ENCODE measurements around the gene FBN3.

The FBN3 gene

GRCh38 chr19:8149261-8150094, at the start of gene FBN3:
Gene FBN3, minus strand, starts transcription at chr19:8149592. Its CDS starts 2,112 bp downstream, at chr19:8147480.
- no peak for DNase-seq (ENCODE audit: low read depth, low spot score)
- TF ChIP-seq CTCF (IDR thresholded peaks at IDR 0.05; ENCODE audit: insufficient read depth, low read length, missing control alignments) = no peak
- no peak within 1 kb of the TSS for H3K4me3 ChIP-seq (ENCODE audit: low read depth, low read length)
- ChIA-PET CTCF (interaction anchor here (0.6 kb wide), 1 partner anchor 179 kb away, joined by 3 read pairs; no protein-coding TSS in a partner anchor), POLR2A (no interaction called here)

- CTCF ChIA-PET = no interaction called here
These were observed 47.0 kb upstream of the FBN3 start for GRCh38 chr19:8196271-8196927.

DNA sequence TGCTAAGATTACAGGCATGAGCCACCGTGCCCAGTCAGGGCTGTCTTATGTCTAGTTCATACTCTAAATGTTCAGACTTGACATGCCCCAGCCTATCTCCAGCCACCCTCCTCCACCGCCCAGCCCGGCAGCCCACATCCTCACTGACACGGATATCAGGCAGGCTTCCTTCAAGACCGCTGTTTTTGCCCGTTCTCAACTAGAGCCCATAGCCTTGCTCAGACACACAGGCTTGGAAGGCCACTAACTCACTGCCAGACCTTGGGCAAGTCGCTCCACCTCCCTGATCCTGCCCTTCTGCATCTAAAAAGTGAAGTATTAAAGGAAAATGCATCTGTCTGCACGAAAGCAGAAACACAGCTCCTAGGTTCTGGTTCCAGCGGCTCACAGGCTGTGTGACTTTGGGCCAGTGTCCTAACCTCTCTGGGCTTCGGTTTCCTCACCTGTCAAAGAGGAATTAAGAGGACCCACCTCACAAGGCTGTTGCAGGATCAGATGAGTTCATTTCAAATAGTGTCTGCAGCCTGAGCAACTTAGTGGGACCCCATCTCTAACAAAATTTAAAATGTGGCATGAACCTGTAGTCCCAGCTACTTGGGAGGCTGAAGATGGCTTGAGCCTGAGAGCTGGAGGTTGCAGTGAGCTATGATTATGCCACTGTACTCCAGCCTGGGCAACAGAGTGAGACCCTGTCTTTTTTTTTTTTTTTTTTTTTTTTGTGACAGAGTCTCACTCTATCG, 45.3 kb upstream of the FBN3 start:
- no peak for TF ChIP-seq CTCF (IDR thresholded peaks at IDR 0.05; ENCODE audit: insufficient read depth, low read length, missing control alignments)
- ChIA-PET POLR2A (no interaction called here), CTCF (no interaction called here)
- no peak for DNase-seq (ENCODE audit: low read depth, low spot score)
- no peak overlapping the region for H3K4me3 ChIP-seq (ENCODE audit: low read depth, low read length)

More at GRCh38 chr19:8196271-8196927, 47.0 kb upstream of the FBN3 start:
- DNase-seq (ENCODE audit: low read depth, low spot score) = no peak
- H3K4me3 ChIP-seq (ENCODE audit: low read depth, low read length) = no peak overlapping the region
- TF ChIP-seq CTCF (IDR thresholded peaks at IDR 0.05; ENCODE audit: insufficient read depth, low read length, missing control alignments) = no peak
- POLR2A ChIA-PET = no interaction called here

DNA sequence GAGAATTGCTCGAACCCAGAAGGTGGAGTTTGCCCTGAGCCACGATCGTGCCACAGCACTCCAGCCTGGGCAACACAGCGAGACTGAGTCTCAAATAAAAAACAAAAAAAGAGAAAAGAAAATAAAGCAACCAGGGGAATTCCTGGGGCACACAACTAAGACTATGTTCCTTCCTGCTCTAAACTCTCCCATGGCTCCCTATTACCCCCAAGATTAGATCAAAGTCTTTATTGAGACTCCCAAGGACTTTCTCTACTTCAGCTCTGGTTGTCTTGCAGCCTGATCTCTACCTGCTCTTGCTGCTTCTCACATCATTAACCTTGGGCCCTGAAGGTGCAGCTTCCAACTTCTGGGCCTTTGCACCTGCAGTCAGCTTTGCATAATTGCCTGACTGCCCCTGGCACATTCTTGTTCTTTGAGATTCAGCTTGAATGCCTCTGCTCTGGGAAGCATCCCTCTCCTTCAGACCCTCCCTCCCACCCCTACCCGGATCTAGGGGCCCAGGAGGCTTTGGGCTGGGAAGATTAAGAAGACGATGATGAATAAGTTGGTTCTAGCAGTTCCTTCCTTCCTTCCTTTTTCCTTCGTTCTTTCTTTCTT, 42.9 kb upstream of the FBN3 start:
- POLR2A ChIA-PET = no interaction called here
- DNase-seq (ENCODE audit: low read depth, low spot score) = no peak
- CTCF ChIA-PET = interaction anchor here (1.0 kb wide), 1 partner anchor 10 kb away, joined by 4 read pairs; no protein-coding TSS in a partner anchor
- no peak overlapping the region for H3K4me3 ChIP-seq (ENCODE audit: low read depth, low read length)
- no peak for TF ChIP-seq CTCF (IDR thresholded peaks at IDR 0.05; ENCODE audit: insufficient read depth, low read length, missing control alignments)

DNA sequence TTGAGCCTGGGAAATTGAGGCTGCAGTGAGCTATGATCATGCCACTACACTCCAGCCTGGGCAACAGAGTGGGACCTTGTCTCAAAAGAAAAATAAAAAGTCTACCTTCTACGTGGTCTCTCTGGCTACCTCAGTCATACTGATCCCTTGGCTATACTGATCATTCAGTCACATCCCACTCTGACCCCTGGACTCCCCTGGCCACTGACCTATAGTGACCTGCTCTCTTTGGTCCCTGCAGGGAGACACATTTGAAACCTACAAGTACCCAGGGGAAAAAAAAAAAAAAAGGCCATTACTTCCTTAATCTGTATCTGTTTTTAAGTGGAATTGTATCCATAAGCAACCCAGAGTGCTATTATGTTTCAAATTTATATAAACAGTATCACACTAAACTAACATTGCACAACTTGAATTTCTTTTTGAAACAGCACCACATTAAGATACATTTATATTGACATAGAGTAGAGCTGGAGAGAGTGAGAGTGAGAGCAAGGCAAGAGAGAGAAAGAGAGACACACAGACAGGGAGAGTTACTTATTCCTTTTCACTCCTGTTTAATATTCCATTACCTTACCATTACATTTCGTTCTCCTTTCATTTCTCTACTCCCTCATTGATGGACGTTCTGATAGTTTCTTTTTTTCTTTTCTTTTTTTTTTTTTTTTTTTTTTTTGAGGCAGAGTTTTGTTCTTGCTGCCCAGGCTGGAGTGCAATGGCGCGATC, 36.1 kb upstream of the FBN3 start:
- ChIA-PET POLR2A (no interaction called here), CTCF (no interaction called here)
- no peak for TF ChIP-seq CTCF (IDR thresholded peaks at IDR 0.05; ENCODE audit: insufficient read depth, low read length, missing control alignments)
- H3K4me3 ChIP-seq (ENCODE audit: low read depth, low read length) = no peak overlapping the region
- DNase-seq (ENCODE audit: low read depth, low spot score) = no peak
